ENCODE results near the gene GPR26.
A peak's percentile ranks its signal among the peaks of the same experiment; 100 is the strongest.

GPR26 gene, protein sequence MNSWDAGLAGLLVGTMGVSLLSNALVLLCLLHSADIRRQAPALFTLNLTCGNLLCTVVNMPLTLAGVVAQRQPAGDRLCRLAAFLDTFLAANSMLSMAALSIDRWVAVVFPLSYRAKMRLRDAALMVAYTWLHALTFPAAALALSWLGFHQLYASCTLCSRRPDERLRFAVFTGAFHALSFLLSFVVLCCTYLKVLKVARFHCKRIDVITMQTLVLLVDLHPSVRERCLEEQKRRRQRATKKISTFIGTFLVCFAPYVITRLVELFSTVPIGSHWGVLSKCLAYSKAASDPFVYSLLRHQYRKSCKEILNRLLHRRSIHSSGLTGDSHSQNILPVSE

DNA sequence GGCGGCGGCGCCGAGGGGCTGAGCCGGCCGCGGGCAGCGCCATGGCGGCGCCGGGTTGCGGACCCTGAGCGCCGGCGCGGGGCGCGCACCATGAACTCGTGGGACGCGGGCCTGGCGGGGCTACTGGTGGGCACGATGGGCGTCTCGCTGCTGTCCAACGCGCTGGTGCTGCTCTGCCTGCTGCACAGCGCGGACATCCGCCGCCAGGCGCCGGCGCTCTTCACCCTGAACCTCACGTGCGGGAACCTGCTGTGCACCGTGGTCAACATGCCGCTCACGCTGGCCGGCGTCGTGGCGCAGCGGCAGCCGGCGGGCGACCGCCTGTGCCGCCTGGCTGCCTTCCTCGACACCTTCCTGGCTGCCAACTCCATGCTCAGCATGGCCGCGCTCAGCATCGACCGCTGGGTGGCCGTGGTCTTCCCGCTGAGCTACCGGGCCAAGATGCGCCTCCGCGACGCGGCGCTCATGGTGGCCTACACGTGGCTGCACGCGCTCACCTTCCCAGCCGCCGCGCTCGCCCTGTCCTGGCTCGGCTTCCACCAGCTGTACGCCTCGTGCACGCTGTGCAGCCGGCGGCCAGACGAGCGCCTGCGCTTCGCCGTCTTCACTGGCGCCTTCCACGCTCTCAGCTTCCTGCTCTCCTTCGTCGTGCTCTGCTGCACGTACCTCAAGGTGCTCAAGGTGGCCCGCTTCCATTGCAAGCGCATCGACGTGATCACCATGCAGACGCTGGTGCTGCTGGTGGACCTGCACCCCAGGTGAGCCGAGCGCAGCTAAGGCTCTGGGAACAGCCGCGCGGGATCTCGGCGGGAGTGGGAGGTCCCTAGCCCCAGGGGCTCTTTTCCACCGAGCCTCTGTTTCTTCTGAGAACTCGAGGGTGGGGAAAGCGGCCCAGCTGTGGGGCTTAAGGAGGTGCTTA is at the start of gene GPR26:
Gene GPR26, plus strand, starts transcription at position 38 of the 919 bp plus-strand sequence. Its CDS starts 53 bp downstream, at position 91.
- DNase-seq (ENCODE audit: low spot score) = no peak

DNA sequence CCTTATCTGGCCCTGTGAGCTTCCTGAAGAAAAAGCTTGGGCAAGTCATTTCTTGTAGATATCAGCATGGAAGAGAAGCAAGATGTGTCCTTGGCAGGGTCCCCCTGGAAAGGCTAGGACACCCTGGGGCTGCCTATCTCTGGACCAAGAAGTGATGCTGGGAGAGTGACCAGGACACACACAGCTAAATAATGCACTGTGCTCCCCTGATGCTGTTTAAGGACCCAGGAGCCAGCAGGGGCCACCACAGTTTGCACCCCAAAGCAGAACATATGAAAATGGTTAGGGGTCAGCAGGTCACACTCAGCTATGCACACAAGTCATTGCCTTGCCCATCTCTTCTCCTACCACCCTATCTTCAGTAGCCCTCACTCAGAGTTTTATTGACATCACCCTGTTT is 47.9 kb upstream of the GPR26 start:
- DNase-seq (ENCODE audit: low spot score) = no peak

- no peak for DNase-seq (ENCODE audit: low spot score)
These were observed 46.9 kb upstream of the GPR26 start for GRCh38 chr10:123619067-123619855.

- DNase-seq (ENCODE audit: low spot score) = no peak
These were observed 45.5 kb upstream of the GPR26 start for GRCh38 chr10:123620621-123621020.

DNA sequence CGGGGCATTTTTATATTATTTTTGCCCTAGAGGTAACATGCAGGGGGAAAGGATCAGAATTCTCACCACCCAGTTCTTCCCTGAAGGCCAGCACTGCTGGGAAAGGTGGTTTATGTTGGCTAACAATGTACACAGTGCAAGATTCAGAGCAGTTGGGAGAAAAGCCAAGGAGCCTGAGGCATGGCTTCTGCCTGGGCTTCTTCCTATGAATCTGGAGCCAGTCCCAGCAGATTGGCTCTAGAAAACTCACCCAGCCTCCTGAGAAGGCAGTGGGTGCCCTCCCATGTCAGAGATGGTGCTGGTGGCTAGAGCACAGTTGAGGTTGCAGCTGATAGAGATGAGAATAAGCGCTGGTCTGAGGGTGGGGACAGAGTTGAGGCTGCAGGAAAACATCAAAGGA is 44.7 kb upstream of the GPR26 start:
- no peak for DNase-seq (ENCODE audit: low spot score)

- DNase-seq (ENCODE audit: low spot score) = no peak
These were observed 44.2 kb upstream of the GPR26 start for GRCh38 chr10:123621916-123622315.

- no peak for DNase-seq (ENCODE audit: low spot score)
These were observed 43.8 kb upstream of the GPR26 start for GRCh38 chr10:123622381-123622780.

- no peak for DNase-seq (ENCODE audit: low spot score)
These were observed 42.1 kb upstream of the GPR26 start for GRCh38 chr10:123624086-123624485.

DNA sequence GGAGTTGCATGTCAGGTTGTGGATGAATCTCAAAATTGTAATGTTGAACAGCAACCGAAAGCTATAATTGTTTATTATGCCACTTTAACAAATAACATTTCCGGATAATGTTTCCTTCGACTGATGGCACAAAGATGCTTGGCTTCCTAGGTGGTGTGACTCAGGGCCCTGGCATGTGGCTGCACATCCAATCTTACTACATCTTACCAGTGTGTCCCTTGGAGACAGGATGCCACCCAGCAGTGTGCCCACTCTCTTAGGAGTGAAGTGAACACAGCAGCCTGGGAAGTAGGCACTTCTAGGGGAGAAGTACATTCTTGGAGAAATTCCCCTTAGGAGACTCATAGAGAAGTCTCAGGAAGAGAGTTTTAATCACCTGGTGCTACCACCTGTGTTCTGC is 33.0 kb upstream of the GPR26 start:
- no peak for DNase-seq (ENCODE audit: low spot score)

- DNase-seq (ENCODE audit: low spot score) = no peak
These were observed 32.5 kb upstream of the GPR26 start for GRCh38 chr10:123633636-123634035.

DNA sequence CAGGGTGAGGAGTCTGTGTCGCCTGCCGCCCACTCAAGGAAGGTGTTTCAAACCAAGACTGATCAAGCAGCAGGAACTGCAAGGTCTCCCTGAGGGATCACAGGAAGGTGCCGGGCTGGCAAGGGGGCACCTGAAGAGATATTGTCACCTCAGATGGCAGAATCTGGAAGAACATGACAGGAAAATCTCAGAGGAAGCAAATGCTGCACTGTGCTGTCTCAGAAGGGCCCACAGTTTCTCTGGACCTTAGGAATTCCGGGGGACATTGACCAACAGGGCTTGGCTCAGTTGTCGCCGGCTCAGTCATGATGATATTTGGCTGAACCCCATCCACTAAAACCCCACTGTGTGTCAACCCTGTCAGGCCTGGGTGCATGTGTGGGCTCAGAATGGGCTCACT is 31.9 kb upstream of the GPR26 start:
- DNase-seq (ENCODE audit: low spot score) = no peak

- DNase-seq (ENCODE audit: low spot score) = no peak
These were observed 31.0 kb upstream of the GPR26 start for GRCh38 chr10:123635131-123635530.

DNA sequence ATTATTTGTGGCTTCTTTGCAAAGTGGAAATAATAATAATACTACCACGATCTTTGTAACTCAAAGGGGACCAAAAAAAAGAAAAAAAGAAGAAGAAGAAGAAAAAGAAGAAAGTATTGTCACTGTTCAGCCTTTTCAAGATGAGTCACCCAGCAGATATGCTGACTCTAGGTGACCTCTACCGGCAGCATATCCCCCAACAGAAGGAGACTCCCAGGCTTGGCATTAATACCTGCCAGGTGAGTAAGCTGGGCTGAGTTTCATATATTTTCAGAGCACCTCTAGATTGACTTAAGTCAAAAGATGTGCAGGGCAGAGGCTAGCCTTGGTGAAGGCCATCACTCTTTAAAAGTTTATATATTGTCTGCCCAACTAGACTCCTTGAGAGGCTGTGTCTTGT is 30.4 kb upstream of the GPR26 start:
- DNase-seq (ENCODE audit: low spot score) = no peak

GRCh38 chr10:123636598-123637325 is 29.4 kb upstream of the GPR26 start:
- DNase-seq (ENCODE audit: low spot score) = peak; percentile 13

DNA sequence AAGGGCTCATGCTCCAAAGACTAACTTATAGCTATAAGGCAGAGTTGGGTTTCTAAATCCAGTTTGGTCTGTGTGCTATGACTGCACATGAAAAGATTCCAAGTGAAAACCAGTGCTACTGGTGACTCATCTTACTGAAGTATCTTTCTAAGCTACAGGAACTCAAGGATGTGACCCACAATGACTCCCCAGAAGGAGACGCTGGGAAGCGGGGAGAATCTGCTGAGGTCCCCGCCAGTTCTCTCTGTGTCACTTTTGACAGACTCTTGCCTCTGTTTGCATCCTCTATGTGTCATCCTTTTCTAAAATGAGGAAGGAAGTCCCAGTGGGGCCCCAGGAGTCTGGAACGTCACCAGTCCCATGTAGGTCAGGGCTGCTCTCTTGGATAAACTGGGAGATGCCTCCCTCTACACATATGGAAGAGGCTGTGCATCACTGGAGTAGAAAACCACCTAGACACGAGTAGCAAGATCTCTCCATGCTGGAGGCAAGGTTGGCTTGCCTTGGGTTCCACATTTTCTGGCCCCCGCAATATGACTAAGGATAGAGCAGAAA is 28.8 kb upstream of the GPR26 start:
- peak; percentile 3 for DNase-seq (ENCODE audit: low spot score)

DNA sequence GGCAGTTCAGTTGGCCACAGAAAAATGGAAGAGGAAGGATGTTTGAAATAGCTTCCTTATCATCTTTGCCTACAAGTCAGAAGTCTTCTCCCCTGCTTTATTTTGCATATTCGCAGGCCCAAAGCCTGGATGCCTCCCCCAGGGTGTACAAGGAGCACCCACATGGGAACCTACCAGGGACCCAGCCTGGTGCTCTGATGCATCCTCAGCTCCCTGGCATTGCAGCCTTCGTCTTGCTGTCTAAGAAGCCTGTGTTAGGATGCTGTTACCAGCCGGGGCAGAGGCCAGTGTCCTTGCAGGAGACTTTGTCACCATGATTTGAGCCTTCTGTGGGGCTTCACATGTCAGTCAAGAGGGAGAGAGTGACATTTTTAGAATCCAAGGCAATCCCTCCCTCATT is 27.0 kb upstream of the GPR26 start:
- DNase-seq (ENCODE audit: low spot score) = no peak

DNA sequence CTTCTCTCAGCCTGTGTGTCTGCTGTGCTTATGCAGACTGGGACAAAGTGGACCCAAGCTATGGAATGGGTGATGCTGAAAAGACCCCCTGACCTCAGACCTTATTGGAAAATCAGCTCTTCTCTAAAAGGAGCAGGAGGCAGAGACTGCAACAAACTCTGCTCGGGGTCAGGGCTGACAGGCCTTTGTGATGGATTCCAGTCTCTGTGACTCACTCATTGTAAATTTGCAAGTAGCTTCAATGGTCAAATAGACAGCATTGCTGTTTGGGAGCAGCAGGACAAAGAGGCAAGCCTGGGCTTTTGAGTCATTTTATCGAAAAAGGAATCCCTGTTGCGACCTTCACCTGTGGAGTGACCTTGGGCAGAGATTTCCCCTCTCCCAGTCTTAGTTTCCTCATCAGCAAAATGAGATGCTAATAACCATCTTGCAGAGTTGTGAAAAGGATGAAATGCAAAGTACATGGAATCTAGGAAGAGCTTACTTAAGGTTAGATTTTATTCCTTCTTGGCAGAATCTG is 26.1 kb upstream of the GPR26 start:
- DNase-seq (ENCODE audit: low spot score) = no peak

- DNase-seq (ENCODE audit: low spot score) = no peak
These were observed 23.9 kb upstream of the GPR26 start for GRCh38 chr10:123642293-123642692.

DNA sequence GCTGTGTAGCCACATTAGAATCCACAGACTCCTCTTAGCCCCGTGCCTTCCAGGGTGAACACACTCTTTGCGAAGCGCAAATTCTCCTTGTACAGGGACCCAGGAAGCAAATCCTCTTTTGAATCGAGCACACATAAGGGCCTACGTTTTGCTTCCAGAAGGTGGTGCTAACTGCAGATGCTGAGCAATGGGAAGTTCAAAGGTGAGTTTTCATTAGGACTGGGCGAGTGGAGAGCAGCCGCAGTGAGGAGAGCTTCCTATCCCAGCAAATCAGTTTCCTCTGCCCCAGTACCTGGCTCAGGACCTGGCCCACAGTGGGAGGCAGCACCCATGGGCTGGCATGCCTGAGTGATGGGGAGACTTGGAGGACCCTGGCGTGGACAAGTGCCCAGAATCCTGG is 23.5 kb upstream of the GPR26 start:
- no peak for DNase-seq (ENCODE audit: low spot score)

GRCh38 chr10:123643315-123643714 is 22.8 kb upstream of the GPR26 start:
- no peak for DNase-seq (ENCODE audit: low spot score)

DNA sequence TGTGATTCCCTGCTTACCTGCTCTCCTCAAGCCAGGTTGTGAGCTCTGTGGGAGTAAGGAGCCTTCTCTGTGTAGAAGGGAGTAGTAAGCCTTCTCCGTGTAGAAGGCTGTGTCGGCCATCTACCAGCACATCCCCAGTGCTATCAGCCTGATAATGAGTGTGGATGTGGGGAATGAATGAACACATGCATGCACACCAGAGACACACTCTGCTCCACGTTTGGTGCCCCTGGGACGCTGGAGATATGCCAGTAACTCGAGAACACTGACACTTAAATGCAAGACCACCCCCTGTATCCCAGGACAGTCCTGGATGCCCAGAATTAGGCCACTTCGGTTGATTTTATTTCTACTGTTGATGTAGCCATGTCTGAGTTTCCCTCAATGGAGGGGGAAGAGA is 21.1 kb upstream of the GPR26 start:
- no peak for DNase-seq (ENCODE audit: low spot score)

Measured in putamen (tissue), 1 donor.